ENCODE measurements around the gene HADHB. TPM values are rescaled to one million over a fixed set of nuclear protein-coding genes. Genes with fewer than 3 reads are reported as not detected.
A peak's percentile ranks its signal among the peaks of the same experiment; 100 is the strongest.

Gene HADHB
- total RNA-seq (2021): 101 and 106 TPM in 2 replicates
- percentile 72 among the genes with signal in this experiment for Bru-seq, nascent RNA
- percentile 75 among the genes with signal in this experiment for BruChase-seq, experiment 1, labeled RNA remaining after a 2-hour chase
- BruChase-seq, experiment 2, labeled RNA remaining after a 6-hour chase: percentile 76 among the genes with signal in this experiment
- long read RNA-seq, transcript HADHB-208 (15 exons, 2,142 nt): minor isoform, 7 of 266 reads
- long read RNA-seq, transcript HADHB-201 (16 exons, 2,044 nt): major isoform, 223 of 266 reads
- long read RNA-seq, partial matches to known transcripts: 23 of 266 reads
- long read RNA-seq, other reads (novel, unspliced or antisense): 11 of 266 reads

DNA sequence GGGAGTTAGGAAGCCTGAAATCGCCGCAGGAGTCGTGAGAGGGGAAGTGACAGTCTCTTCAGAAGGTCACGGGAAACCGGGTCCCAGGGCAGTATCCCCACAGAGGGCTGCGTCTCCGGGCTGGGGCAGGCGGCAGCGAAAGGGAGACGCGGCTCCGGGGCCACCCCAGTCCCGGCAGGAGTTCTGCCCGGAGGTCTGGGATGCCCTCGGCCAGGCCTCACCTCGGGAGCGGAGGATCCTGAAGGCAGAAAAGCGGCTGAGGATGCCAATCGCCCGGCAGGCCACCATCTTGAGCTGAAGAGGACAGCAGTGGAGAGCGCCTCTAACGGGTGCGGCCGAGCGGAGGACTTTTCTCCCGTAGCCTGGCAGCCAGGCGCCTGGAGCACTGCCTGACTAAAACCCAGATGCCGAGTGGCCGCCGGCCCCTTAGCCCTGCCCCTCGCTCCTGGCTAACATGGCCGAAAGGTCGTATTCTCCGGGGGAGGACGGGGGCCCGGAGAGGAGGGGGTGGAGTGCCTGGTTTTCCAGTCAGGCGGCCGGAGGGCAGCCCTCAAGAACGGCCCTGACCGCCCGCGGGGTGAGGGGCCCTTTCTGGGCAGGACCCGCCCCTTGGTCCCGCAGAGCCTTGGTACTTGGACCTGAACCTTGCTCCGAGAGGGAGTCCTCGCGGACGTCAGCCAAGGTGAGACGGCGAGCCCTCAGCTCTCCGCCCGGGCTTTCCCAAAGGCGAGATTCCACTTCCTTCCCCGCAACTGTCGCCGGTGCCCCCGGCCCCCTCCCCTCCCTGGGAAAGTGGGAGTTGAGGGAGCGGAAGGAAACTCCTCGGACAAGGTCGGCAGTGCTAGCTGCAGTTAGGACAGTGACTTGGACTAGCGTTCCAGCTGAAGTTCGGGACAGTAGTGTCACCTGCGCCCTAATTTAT lies at the start of gene HADHB, which contains the start of gene HADHA:
HADHB (plus strand) TSS at position 631 of the 922 bp plus-strand sequence. CDS start 9,316 bp downstream, outside the sequence.
HADHA (minus strand) TSS at position 324 of the 922 bp plus-strand sequence; CDS start at position 288, 36 bp downstream.
- no peaks in the 10 kb centered on the region for H3K36me3 ChIP-seq (ENCODE audit: insufficient read depth, low read length, poor library complexity, severe bottlenecking)
- H3K4me3 ChIP-seq (ENCODE audit: low read depth, low read length, poor library complexity, severe bottlenecking): peak within 1 kb of the TSS; percentile 87
- CTCF ChIA-PET: no interaction called here
- peaks cover 9% of the 10 kb centered on the region for H3K4me1 ChIP-seq (ENCODE audit: insufficient read depth, low read length, poor library complexity, severe bottlenecking)
- DNase-seq (ENCODE audit: low spot score): peak; percentile 89
- TF ChIP-seq, protein P1, sequence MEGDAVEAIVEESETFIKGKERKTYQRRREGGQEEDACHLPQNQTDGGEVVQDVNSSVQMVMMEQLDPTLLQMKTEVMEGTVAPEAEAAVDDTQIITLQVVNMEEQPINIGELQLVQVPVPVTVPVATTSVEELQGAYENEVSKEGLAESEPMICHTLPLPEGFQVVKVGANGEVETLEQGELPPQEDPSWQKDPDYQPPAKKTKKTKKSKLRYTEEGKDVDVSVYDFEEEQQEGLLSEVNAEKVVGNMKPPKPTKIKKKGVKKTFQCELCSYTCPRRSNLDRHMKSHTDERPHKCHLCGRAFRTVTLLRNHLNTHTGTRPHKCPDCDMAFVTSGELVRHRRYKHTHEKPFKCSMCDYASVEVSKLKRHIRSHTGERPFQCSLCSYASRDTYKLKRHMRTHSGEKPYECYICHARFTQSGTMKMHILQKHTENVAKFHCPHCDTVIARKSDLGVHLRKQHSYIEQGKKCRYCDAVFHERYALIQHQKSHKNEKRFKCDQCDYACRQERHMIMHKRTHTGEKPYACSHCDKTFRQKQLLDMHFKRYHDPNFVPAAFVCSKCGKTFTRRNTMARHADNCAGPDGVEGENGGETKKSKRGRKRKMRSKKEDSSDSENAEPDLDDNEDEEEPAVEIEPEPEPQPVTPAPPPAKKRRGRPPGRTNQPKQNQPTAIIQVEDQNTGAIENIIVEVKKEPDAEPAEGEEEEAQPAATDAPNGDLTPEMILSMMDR (conservative IDR thresholded peaks at IDR 0.05; ENCODE audit: low read depth, low read length): peak; percentile 42
- no peak for TF ChIP-seq EZH2 (IDR thresholded peaks at IDR 0.05; ENCODE audit: borderline replicate concordance, low read depth, low read length, poor library complexity, severe bottlenecking)
- no TSS peak for BruUV-seq (replicated peaks)
- POLR2A ChIA-PET (ENCODE audit: low non-redundant PET): no interaction called here
- no peaks in the 10 kb centered on the region for H3K27me3 ChIP-seq (replicated peaks; ENCODE audit: insufficient read depth, low read depth, low read length, poor library complexity)
- intact Hi-C loops (cut with micrococcal nuclease; ENCODE audit: unreplicated experiment): no loop called here
- peak within 1 kb of the TSS; percentile 98 for H3K27ac ChIP-seq (ENCODE audit: low read depth, low read length, poor library complexity, severe bottlenecking)
- H3K9me3 ChIP-seq (ENCODE audit: low read depth, low read length, poor library complexity, severe bottlenecking): no peaks in the 10 kb centered on the region

DNA sequence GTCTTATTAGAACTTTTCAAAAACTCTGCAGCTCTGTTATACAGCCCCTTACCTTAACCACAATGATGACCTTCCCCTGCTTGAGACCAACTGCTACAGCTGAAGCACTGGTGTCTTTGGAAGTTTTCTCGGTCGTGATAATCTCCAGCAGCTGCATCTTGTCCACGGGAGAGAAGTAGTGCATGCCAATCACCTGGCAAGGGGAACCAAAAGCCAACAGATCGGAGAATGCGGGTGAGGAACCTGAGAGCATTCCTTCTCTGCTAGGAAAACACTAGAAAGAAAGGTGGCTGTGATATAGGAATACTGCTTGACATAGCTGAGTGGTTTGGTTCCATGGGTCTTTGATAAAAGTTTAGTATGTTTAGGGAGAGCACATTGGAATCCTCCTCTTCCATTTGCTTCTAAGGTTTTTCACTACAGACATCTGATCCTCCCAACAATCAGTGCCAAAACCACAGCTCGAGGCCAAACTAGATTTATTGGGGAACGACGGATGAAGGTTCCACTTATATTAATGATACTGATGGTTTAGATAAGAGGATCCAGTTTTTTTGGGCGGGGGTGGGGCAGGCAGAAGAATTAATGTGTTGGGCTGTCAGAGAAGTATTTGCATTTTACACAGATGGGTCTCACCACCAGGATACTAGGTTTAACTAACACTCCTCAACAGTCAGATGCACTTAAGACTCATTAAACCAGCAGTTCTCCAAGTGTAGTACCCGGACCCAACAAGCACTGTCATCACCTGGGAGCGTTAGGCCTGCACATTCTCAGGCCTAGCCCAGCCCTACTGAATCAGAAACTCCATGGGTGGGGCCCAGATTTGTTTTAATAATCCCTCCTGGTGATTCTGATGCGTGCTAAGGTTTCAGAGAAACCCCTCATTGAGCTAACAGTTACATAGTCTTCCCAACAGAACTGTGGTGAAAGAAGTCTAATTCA lies 49.4 kb upstream of the HADHB start:
- H3K9me3 ChIP-seq (ENCODE audit: low read depth, low read length, poor library complexity, severe bottlenecking): no peaks in the 10 kb centered on the region
- no peak for TF ChIP-seq EZH2 (IDR thresholded peaks at IDR 0.05; ENCODE audit: borderline replicate concordance, low read depth, low read length, poor library complexity, severe bottlenecking)
- TF ChIP-seq, protein P1 (conservative IDR thresholded peaks at IDR 0.05; ENCODE audit: low read depth, low read length): no peak
- no peak overlapping the region for H3K4me3 ChIP-seq (ENCODE audit: low read depth, low read length, poor library complexity, severe bottlenecking)
- POLR2A ChIA-PET (ENCODE audit: low non-redundant PET): no interaction called here
- no TSS peak for BruUV-seq (replicated peaks)
- H3K36me3 ChIP-seq (ENCODE audit: insufficient read depth, low read length, poor library complexity, severe bottlenecking): peaks cover 70% of the 10 kb centered on the region
- H3K27me3 ChIP-seq (replicated peaks; ENCODE audit: insufficient read depth, low read depth, low read length, poor library complexity): no peaks in the 10 kb centered on the region
- DNase-seq (ENCODE audit: low spot score): no peak
- intact Hi-C loops (cut with micrococcal nuclease; ENCODE audit: unreplicated experiment): no loop called here
- H3K4me1 ChIP-seq (ENCODE audit: insufficient read depth, low read length, poor library complexity, severe bottlenecking): no peaks in the 10 kb centered on the region
- H3K27ac ChIP-seq (ENCODE audit: low read depth, low read length, poor library complexity, severe bottlenecking): no peak overlapping the region
- CTCF ChIA-PET: no interaction called here
